ENCODE results near the gene CTNNBL1. TPM values are rescaled to one million over a fixed set of nuclear protein-coding genes. Genes with fewer than 3 reads are reported as not detected.

Gene CTNNBL1
- total and polyA plus RNA-seq, 2 of the 4 experiments (the other 2 are of a cell fraction): 29.9 to 34.1 TPM

GRCh38 chr20:37774156-37774555, 80.3 kb downstream of the CTNNBL1 start:
- no peak overlapping the region for H3K4me2 ChIP-seq (ENCODE audit: low read depth, low read length)
- no peak overlapping the region for H2BK15ac ChIP-seq (ENCODE audit: low read depth, low read length)
- H3K36me3 ChIP-seq (ENCODE audit: control insufficient read depth, insufficient read depth, low read length): peaks cover 6% of the 10 kb centered on the region
- no peaks in the 10 kb centered on the region; the same call in 1 of the 2 replicates for H3K9me1 ChIP-seq (ENCODE audit: insufficient read depth, low read length)
- intact Hi-C loops (cut with micrococcal nuclease) (no loop called here), in situ Hi-C loops (cut with MboI; ENCODE audit: low sequenced_read_pairs) (no loop called here), dilution Hi-C loops (cut with HindIII; ENCODE audit: low sequenced_read_pairs, unreplicated experiment) (no loop called here)
- 80% methylated on average over 1 of the region's 5 CpGs; no CpG with 5 or more reads in 1 of the 2 experiments for WGBS, 2 experiments (ENCODE audit: extremely low coverage in 2 of 2, insufficient read length in 1 of 2)
- ATAC-seq (ENCODE audit: low read depth): no peak
- H2BK120ac ChIP-seq (ENCODE audit: low read depth, low read length): no peak overlapping the region
- H3K9ac ChIP-seq (ENCODE audit: low read depth, low read length): no peak overlapping the region
- H3K79me1 ChIP-seq (ENCODE audit: low read depth in 1 of 2, low read length in 2 of 2): no peaks in the 10 kb centered on the region
- H3K14ac ChIP-seq (replicated peaks; ENCODE audit: low read depth, low read length): no peak overlapping the region
- CTCF ChIA-PET: interaction anchor here (1.0 kb wide), 1 partner anchor 23 kb away, joined by 3 read pairs; no protein-coding TSS in a partner anchor
- H4K8ac ChIP-seq (ENCODE audit: low read depth in 2 of 2, low read length in 2 of 2): no peak overlapping the region
- TF ChIP-seq POLR2A (IDR thresholded peaks at IDR 0.05; ENCODE audit: low read depth, low read length) (no peak), NFE2L2 (IDR thresholded peaks at IDR 0.05; ENCODE audit: low read depth, low read length) (no peak), ELK1 (IDR thresholded peaks at IDR 0.05; ENCODE audit: borderline replicate concordance, low read depth, low read length) (no peak), CEBPB (IDR thresholded peaks at IDR 0.05; ENCODE audit: low read depth, low read length) (no peak), RFX5 (IDR thresholded peaks at IDR 0.05; ENCODE audit: low read depth, low read length) (no peak), BHLHE40 (IDR thresholded peaks at IDR 0.05; ENCODE audit: low read depth, low read length) (no peak), RAD21 (IDR thresholded peaks at IDR 0.05; ENCODE audit: low read length) (no peak)
- no peak overlapping the region for H2AFZ ChIP-seq (replicated peaks; ENCODE audit: low read length, poor library complexity)
- no peak overlapping the region for H2AK5ac ChIP-seq (ENCODE audit: low read depth, low read length)
- no TSS peak for BruUV-seq (replicated peaks)
- no peak overlapping the region for H2BK20ac ChIP-seq (ENCODE audit: low read depth, low read length)
- no peak overlapping the region for H3K4ac ChIP-seq (ENCODE audit: low read depth, low read length)
- H3K4me3 ChIP-seq (ENCODE audit: insufficient read depth, low read depth, low read length): no peak overlapping the region
- no peak overlapping the region for H2BK5ac ChIP-seq (ENCODE audit: low read depth, low read length, poor library complexity, severe bottlenecking)
- H3K23ac ChIP-seq (ENCODE audit: low read depth, low read length): no peak overlapping the region
- no peaks in the 10 kb centered on the region for H3K27me3 ChIP-seq (ENCODE audit: control insufficient read depth, insufficient read depth, low read length)
- no peak overlapping the region for H4K5ac ChIP-seq (ENCODE audit: low read depth, low read length)
- no peak for DNase-seq
- H3K9me3 ChIP-seq (ENCODE audit: control insufficient read depth, insufficient read depth, low read length): no peaks in the 10 kb centered on the region
- H4K20me1 ChIP-seq (ENCODE audit: insufficient read depth, low read length): no peaks in the 10 kb centered on the region
- no peak overlapping the region for H2AK9ac ChIP-seq (replicated peaks; ENCODE audit: low read depth, low read length, poor library complexity)
- no peak overlapping the region for H3K27ac ChIP-seq (ENCODE audit: insufficient read depth, low read length)
- no peak overlapping the region for H3K56ac ChIP-seq (ENCODE audit: extremely low read depth, insufficient read depth, low read length)
- no peaks in the 10 kb centered on the region for H3K4me1 ChIP-seq (ENCODE audit: control insufficient read depth, insufficient read depth, low read length)
- no peak overlapping the region for H4K91ac ChIP-seq (ENCODE audit: insufficient read depth, low read depth, low read length)
- no peak overlapping the region for H3K18ac ChIP-seq (ENCODE audit: low read depth, low read length)
- POLR2A ChIA-PET (ENCODE audit: unreplicated experiment): no interaction called here
